Measurements from ENCODE around the gene PROSER3.
"Not testable (repeated sequence)": the region's sequence is repeated elsewhere in the genome, so short reads cannot be mapped to it uniquely, and the experiment has no call there.

The PROSER3 gene

GRCh38 chr19:35766571-35767104, 8.7 kb downstream of the PROSER3 start:
- Histone ChIP-seq H3K36me3 (ENCODE audit: control insufficient read depth, low read length) (peaks cover 22% of the 10 kb centered on the region), H3K9me2 (replicated peaks; ENCODE audit: control insufficient read depth, low read length) (no peaks in the 10 kb centered on the region), H4K20me1 (ENCODE audit: control insufficient read depth, insufficient read depth, low read depth, low read length) (no peaks in the 10 kb centered on the region), H3K27ac (ENCODE audit: low read depth, low read length) (no peak overlapping the region), H3K4me3 (ENCODE audit: low read length) (no peak overlapping the region), H3K4me1 (ENCODE audit: control insufficient read depth, low read length) (no peaks in the 10 kb centered on the region), H3K9me3 (ENCODE audit: control insufficient read depth, insufficient read depth, low read length) (no peaks in the 10 kb centered on the region), H3F3A (ENCODE audit: control insufficient read depth, insufficient read depth) (0 out of 2 replicates have a peak, but pooled peaks cover 2% of the 10 kb centered on the region), H3K79me2 (ENCODE audit: control insufficient read depth, low read length) (no peaks in the 10 kb centered on the region), H3K27me3 (ENCODE audit: control insufficient read depth, low read length) (no peaks in the 10 kb centered on the region), H3K4me2 (ENCODE audit: low read length) (no peak overlapping the region)
- TF ChIP-seq EZH2phosphoT487 (IDR thresholded peaks at IDR 0.05; ENCODE audit: borderline replicate concordance, low read length) (no peak), CTCF (IDR thresholded peaks at IDR 0.05; ENCODE audit: low read depth, low read length, poor library complexity, severe bottlenecking) (no peak)

GRCh38 chr19:35767288-35768081, 9.5 kb downstream of the PROSER3 start:
- H3K4me2 ChIP-seq (ENCODE audit: low read length) = no peak overlapping the region
- no peaks in the 10 kb centered on the region for H3K9me3 ChIP-seq (ENCODE audit: control insufficient read depth, insufficient read depth, low read length)
- H3K9me2 ChIP-seq (replicated peaks; ENCODE audit: control insufficient read depth, low read length) = no peaks in the 10 kb centered on the region
- no peaks in the 10 kb centered on the region for H4K20me1 ChIP-seq (ENCODE audit: control insufficient read depth, insufficient read depth, low read depth, low read length)
- TF ChIP-seq CTCF (IDR thresholded peaks at IDR 0.05; ENCODE audit: low read depth, low read length, poor library complexity, severe bottlenecking) (no peak), EZH2phosphoT487 (IDR thresholded peaks at IDR 0.05; ENCODE audit: borderline replicate concordance, low read length) (no peak)
- H3K36me3 ChIP-seq (ENCODE audit: control insufficient read depth, low read length) = peaks cover 17% of the 10 kb centered on the region
- H3K4me3 ChIP-seq (ENCODE audit: low read length) = no peak overlapping the region
- H3F3A ChIP-seq (ENCODE audit: control insufficient read depth, insufficient read depth) = 0 out of 2 replicates have a peak, but pooled peaks cover 2% of the 10 kb centered on the region
- no peaks in the 10 kb centered on the region for H3K27me3 ChIP-seq (ENCODE audit: control insufficient read depth, low read length)
- H3K27ac ChIP-seq (ENCODE audit: low read depth, low read length) = no peak overlapping the region
- no peaks in the 10 kb centered on the region for H3K79me2 ChIP-seq (ENCODE audit: control insufficient read depth, low read length)
- H3K4me1 ChIP-seq (ENCODE audit: control insufficient read depth, low read length) = no peaks in the 10 kb centered on the region

- Histone ChIP-seq H3K36me3 (ENCODE audit: control insufficient read depth, low read length) (peaks cover 17% of the 10 kb centered on the region), H3K4me3 (ENCODE audit: low read length) (no peak overlapping the region), H3K27me3 (ENCODE audit: control insufficient read depth, low read length) (no peaks in the 10 kb centered on the region), H4K20me1 (ENCODE audit: control insufficient read depth, insufficient read depth, low read depth, low read length) (no peaks in the 10 kb centered on the region), H3K9me2 (replicated peaks; ENCODE audit: control insufficient read depth, low read length) (no peaks in the 10 kb centered on the region), H3K4me2 (ENCODE audit: low read length) (no peak overlapping the region), H3K4me1 (ENCODE audit: control insufficient read depth, low read length) (no peaks in the 10 kb centered on the region), H3K9me3 (ENCODE audit: control insufficient read depth, insufficient read depth, low read length) (no peaks in the 10 kb centered on the region), H3K27ac (ENCODE audit: low read depth, low read length) (no peak overlapping the region), H3F3A (ENCODE audit: control insufficient read depth, insufficient read depth) (peaks cover 2% of the 10 kb centered on the region; the same call in 1 of the 2 replicates), H3K79me2 (ENCODE audit: control insufficient read depth, low read length) (no peaks in the 10 kb centered on the region)
- TF ChIP-seq CTCF (IDR thresholded peaks at IDR 0.05; ENCODE audit: low read depth, low read length, poor library complexity, severe bottlenecking) (no peak), EZH2phosphoT487 (IDR thresholded peaks at IDR 0.05; ENCODE audit: borderline replicate concordance, low read length) (no peak)
Measured at GRCh38 chr19:35768082-35768421, 10.1 kb downstream of the PROSER3 start.

- not testable (repeated sequence) for H3K4me3 ChIP-seq (ENCODE audit: low read length); H3F3A ChIP-seq (ENCODE audit: control insufficient read depth, insufficient read depth); H3K79me2 ChIP-seq (ENCODE audit: control insufficient read depth, low read length); H3K9me3 ChIP-seq (ENCODE audit: control insufficient read depth, insufficient read depth, low read length); H3K27ac ChIP-seq (ENCODE audit: low read depth, low read length); H3K4me2 ChIP-seq (ENCODE audit: low read length); H4K20me1 ChIP-seq (ENCODE audit: control insufficient read depth, insufficient read depth, low read depth, low read length); H3K27me3 ChIP-seq (ENCODE audit: control insufficient read depth, low read length); H3K9me2 ChIP-seq (replicated peaks; ENCODE audit: control insufficient read depth, low read length)
- Histone ChIP-seq H3K4me1 (ENCODE audit: control insufficient read depth, low read length) (peaks cover 15% of the 10 kb centered on the region), H3K36me3 (ENCODE audit: control insufficient read depth, low read length) (peaks cover 11% of the 10 kb centered on the region)
Measured at GRCh38 chr19:35772362-35772761, 14.4 kb downstream of the PROSER3 start.
